GM18868 (cell line): ENCODE measurements around the gene FHIP1A.
A peak's percentile ranks its signal among the peaks of the same experiment; 100 is the strongest.

Experiments used
- ATAC-seq: cut with Tn5 transposase; IDR thresholded peaks from one replicate; pipeline ENCODE4 v1.9.1; 2021; ENCODE audit warnings: mild to moderate bottlenecking, moderate library complexity; ENCODE audit not compliant: unreplicated experiment

The FHIP1A gene

DNA sequence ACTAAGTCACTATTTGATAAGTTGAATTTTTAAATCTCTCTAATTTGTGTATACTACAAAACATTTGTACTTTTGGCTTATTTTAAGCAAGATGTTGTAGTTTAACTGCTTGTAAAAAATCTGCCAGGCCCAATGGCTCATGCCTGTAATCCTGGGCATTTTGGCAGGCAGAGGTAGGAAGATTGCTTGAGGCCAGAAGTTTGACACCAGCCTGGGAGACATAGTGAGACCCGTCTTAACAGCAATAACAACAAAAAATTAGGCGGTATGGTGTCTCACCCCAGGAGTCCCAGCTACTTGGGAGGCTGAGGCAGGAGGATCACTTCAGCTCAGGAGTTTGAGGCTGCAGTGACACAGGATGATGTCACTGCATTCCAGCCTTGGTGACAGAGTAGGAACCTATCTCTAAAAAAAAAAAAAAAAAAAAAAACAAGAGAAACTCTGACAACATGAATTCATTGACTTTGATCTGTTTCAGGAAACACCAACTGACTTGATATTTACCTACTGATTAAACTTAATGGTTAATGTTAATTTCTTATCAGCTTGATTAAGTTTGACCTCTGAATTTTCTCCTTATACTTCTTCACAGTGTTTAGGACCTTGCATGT, 8.9 kb downstream of the FHIP1A start:
- no peak for ATAC-seq

DNA sequence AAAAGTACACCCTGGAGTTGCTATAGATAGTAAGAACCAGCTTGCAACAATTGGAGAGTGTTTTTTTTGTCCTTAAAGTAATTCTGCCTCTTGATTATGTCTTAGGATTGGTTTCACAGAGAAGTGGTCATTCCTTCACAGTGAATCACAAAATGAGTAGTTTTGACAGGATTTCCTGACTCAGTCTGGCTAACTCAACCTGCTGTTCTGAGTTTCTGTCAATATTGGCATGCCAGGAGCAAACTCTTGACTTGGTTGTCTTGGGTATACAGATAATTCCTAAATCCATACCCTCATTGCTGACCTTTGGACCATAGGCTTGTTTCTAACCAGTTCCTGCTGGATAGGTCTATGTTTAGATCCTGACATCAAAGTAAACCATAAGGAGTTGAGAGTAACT, 9.4 kb downstream of the FHIP1A start:
- ATAC-seq, result no peak

DNA sequence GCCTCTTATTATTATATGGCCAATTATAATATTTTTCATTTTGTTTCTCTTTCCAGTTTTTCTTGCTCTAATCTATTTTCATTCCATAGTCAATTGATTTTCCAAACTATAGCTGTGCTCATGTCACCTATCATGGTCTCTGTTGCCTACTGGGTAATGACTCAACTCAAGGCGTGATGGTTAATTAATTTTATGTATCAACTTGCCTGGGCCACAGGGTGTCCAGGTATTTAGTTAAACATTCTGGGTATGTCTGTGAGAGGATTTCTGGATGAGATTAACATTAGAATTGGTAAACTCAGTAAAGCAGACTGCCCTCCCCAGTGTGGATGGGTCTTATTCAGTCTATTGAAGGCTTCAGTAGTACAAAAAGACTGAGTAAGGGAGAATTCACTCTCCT, 9.9 kb downstream of the FHIP1A start:
- ATAC-seq, result no peak

DNA sequence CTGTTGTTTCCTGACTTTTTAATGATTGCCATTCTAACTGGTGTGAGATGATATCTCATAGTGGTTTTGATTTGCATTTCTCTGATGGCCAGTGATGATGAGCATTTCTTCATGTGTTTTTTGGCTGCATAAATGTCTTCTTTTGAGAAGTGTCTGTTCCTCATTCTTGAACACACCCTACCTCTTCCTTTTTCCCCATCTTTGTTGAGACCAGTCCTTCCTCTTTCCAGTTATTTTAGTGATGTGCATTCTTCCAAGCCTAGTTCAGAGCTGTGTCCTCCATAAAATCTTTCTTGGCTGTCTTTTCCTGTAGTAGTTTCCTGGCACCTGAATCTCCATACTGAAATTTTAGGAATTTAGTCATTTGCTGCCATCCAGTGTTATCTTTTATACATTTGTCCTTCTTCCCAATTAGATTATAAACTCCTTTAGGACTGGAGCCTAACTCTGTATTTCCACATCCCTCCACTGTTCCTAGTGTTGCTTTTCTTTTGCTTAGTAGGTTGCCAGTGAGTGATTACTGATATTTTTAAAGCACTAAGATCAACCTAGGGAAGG, 11.4 kb downstream of the FHIP1A start:
- ATAC-seq, result no peak

DNA sequence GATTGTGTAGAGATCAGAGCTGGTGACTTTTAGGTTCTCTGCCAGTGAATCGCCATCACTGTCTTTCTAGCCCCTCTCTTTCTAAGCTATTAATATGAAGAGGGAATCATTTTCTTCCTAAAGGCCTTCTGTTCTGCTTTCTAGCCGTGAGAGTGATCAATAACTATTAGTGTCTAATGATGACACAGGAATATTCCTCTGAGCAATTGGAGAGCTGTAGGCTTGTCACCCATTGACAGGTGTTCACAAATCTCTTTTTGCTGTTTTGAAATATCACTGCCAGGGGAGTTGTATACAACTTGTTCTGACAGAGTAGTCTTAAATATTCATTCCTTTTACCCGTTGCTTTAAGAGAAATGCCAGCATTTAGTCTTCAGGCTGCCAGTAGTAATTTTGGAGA, 13.9 kb downstream of the FHIP1A start:
- ATAC-seq, result no peak

DNA sequence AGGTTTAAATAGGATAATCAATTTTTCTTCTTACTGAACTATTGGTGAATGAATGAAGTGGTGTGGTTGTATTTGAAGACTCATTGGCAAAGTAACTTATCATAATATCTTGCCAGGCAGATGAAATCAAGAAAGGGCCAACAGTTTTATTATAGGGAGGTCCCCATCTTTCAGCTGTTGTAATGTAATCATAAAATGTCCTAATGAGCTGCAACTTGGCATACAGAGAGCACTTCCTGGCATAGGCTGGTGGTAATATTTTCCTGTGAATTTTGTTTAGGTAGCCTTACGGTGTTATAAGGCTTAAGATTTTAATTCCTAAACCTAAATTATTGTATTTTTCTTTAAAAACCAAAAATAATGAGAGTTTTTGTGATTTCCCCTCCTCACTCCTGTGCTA, 17.5 kb downstream of the FHIP1A start:
- no peak for ATAC-seq

DNA sequence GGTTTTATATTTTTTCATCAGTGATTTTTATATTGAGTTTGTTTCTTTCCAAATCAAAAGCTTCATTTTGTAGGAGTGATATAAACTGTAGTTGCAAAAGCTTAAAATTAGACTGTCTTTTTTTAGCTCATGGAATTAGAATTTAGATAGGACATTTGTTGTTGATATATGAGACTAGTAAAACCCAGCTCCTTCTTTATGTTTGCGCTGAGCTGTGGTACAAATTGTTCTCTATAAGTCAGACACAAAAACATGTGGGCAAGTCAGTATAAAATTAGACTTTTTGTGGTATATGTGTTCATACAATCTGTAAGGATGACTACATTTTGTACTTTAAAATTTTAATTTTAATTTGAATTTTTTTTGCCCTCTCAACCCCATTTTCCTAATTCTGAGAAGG, 18.3 kb downstream of the FHIP1A start:
- no peak for ATAC-seq

DNA sequence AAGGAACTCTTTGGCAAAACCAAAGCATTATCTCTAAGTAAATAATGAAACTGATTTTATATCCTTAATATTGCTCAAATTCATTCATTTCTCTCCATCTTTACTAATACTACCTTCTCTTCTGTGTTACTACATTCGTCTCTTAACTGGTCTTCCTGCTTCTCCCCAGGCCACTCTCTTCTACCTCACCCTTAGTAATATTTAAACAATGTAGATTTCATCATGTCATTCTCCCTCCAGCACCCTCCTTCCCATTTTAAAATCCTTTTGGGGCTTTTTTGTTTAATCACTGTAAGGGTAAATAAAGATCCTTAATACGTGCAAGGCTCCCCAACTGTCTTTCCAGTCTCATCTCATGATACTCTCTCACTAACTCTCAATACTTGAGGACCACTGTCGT, 19.4 kb downstream of the FHIP1A start:
- ATAC-seq, result no peak

DNA sequence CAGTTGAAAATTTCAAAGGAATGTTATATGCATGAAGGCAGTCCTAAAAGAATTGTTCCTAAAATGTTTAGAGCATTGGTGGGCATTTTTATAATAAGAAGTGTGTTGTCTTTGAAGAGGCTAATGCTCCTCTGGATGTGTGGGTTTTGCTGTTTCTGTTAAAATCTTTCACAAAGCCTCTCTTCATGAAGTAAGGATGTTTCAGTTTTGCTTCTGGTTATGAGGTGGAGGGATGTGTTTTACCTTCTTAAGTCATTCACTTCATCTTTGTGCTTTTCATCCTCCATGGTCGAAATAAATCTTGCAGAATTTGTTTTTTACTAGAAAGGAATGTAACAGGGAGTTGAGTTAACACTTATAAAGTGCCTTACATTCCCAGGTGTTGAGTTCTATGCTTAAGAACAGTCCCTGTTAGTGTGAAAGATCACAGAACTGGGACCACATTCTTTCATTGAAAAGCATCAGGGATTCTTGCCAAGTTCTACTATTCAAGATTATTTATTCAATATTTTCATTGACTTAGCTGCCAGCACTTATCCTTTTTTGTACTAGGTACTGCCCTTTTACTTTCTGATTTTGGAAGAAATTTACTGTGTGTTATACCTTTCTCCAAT, 21.1 kb downstream of the FHIP1A start:
- peak; percentile 82 for ATAC-seq

DNA sequence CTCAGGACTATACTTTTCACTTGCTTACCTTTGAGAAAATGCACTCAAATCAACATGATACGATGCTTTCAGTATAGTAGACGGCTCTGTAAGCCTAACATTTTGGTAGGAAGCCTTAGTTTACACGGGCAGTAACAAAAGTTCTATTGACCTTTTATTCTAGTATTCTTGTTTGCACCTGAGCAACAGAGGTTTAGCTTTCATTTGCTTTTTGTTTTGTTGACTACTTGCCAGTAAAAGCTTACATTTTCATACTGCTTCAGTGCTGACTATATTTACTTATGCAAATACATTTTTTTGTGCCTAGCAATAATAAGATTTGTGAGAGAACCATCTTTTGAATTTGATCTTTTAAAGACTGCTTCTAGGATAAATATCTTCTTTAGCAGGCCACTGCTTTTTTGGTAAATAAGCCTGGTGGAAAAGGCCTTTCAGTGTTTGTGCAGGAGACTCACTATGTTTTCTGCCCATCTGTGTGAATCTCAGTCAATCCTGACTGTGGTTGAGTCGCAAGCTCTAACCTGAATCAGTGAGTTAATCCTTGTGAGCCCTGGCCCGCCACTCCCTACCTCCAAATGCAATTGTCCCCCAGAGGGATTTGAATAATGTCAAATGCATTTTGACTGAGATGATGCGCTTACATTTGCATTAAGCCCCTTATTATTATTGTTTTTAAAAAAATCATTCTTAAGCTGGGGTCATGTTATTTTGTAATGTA, 21.9 kb downstream of the FHIP1A start:
- ATAC-seq, result no peak

DNA sequence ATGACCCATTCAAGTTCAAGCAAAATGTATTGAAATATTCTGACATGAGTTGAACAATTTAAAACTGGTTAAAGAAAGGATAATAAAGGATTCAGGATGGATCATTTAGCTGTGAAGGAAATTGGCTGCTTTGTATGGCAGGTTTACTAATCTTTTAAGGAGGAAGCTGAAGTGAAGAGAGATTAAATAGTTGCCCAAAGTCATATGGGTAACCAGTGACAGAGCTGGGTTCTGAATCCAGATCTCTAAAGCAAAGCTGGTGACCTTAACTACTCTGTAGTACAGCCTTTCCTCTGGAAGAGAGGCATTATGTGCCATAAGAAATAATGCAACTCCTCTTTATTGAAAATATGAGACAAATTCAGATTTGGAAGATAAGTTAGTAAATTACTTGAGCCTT, 22.8 kb downstream of the FHIP1A start:
- no peak for ATAC-seq

DNA sequence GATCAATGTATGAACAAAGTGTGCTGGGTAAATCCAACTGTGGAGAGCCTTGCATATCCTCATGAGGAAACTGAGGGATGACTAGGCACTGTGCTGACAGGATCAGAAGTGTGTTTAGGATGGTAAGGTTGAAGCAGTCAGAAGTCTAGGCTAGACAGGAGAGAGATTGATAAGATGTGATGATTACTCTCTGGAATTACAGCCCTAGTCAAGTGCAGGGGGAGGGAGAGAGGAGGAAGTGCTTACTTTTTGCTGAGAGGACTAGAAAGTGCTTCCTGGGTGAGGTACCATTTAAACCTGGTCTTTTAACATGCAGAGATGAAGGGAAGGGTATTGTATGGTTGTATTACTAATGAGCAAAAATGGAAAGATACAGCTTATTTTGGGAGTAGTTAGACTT, 23.7 kb downstream of the FHIP1A start:
- ATAC-seq, result no peak

DNA sequence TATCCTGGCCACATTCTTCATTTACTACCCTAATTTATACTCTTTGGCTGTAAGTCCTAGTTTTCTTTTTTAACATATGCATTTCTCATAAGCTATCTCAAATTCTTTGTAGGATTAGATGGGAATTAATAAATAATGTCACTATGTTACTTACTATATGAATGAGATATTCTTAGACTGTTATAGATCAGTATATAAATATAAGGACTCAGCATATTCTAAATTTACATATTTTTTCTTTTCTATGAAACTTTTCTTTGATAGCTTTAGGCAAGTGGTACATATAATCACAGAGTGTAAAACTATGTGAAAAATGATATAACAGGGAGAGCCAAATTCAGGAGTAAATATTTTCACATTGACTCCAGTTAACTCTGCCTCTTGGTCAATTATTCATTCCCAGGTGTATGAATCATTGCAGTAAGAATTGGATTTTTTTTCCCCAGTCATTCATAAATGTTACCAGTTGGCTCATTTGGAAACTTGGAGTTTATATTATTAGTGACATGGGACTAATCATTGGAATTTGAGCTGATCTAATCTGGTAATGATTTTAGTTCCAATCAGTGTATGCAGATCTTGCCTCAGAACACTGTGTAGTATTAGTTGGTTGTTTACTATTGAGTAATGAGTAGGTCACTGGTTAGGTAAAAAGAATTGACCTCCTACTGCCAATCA, 25.3 kb downstream of the FHIP1A start:
- ATAC-seq, result no peak

DNA sequence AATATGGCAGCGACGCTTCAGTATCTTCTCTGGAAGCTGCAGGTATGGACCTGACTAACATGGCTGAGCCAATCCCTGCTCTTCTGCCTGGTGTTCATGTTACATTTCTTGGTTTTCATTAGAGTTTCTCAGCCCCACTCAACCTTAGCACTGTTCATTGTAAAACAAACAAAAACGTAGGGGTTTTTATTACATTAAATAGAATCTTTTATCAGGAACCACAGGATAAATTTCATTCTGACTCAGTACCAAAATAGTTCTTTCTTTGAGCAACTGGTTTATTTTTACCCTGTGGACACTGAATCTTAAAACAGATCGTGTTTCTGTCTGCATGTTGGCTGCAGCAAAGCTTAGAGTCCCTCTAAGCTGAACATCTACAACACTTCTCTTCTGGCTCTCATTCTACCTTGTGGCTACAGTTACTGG, 27.1 kb downstream of the FHIP1A start:
- no peak for ATAC-seq

DNA sequence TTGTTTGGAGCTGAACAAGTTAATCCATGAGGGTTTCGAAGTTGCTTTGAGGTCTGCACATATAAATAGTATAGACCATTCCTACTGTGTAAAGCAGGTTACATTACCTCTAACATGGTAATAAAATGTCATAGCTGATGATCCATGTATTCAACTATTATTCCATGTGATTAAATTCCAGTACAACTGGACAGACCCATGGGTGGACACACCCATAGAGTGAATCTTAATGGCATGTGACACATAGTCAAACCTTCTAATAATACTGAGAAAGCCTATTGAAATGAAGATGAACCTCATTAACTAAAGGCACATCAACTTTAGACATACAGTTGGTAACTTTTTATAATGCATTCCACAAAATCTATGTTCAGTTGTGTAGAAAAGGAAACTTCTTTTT, 28.5 kb downstream of the FHIP1A start:
- ATAC-seq, result no peak

DNA sequence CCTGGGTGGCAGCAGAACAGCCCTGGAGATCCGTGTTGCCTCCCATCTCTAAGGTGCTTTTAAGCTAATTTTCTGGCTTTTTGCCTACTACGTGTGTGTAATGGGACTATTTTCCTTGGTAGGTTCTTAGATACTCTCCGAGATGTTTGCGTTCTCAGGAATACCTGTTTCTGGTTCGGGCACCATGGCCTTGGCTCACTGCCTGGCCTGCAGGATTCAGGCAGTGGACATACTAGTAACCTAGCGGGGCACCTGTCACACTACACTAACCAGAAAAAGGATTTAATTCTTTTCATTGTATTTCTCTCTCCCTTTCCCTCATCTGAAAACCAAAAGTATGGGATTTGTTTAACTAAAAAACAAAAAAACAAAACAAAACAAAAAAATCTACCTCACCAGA, 29.2 kb downstream of the FHIP1A start:
- ATAC-seq, result no peak

DNA sequence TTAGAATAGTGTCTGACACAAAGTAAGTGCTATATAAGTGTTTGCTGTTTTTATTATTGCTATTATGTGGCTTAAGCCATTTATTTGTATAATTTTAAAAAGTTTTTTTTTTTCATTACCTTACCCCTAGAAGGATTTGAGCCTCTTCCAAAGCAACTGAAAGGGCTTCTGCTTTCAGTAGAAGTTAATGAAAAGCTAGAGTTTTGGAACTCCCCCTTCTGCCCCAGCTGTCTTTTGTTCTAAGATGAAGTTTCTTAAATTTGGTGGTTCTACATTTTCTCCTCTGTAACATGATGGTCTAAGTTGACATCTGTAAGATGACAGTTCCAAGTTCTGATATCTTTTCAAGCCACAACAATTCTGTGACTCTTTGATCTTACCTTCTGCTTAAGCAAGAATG, 30.3 kb downstream of the FHIP1A start:
- ATAC-seq, result no peak

DNA sequence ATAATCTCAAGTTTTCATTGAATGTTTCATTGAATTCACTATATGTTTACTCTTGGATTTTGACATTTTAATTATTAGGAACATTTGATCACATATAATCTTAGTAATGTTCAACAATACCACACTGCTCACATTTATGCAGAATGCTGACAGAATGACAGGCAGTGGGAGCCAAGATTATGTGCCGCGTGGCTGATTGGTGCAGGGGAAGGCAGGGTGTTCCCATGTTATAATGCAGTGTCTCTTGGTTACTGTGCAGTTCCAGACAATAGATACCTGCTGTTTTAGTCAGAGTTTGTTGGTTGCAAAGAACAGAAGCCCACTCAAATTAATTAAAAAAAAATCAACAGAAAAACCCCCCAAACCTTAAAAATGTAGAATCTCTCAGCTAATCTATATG, 33.0 kb downstream of the FHIP1A start:
- no peak for ATAC-seq

DNA sequence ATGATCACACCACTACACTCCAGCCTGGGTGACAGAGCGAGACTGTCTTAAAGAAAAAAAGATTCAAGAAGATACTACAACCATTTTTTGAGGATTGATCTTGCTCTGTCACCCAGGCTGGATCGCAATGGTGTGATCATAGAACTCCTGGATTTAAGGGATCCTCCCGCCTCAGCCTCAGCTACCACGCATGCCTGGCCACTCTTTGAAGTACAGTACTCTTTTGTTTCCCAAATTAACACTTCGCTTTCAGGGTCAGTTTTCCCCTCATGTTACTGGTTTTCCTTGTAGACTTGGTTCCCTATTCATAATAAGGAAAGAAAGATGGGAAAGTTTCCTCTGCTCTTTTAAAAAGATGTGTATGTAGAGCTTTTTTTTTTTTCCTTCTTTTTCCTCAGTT, 34.3 kb downstream of the FHIP1A start:
- no peak for ATAC-seq

DNA sequence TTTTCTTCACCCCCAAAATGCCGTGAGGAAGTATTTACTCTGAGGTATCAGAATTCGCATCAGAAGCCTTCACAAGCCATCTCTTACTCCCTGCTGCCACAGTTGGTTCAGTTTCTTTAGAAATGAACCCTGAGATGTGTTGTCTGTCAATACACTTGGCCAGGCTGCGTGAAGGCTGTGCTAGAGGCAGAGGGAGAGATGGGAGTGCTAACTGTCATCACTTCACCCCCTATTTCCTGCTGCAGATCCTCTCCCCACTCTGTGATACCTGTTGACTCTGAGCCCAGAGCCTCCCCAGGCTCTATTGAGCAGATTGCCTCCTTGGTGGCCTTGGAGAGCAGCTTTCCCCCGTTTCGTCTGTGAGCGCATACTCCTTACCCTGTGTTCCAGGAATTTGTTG, 34.8 kb downstream of the FHIP1A start:
- ATAC-seq, result no peak

DNA sequence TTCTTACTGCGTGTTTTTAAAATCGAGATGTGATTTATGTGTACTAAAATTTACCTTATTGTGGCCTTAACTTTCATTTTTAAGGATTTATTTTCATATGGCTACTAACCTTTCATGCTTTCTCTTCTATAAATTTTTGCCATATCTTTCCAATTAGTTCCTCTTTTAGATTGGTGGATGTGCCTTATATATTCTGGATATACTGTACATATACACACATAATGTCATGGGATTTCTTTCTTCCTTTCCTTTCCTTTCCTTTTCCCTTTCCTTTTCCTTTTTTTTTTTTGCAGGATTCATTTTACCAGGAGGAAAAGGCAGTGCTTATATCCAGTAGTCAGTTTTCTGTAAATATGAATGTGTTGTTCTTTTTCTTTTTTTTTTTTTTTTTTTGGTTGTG, 37.2 kb downstream of the FHIP1A start:
- no peak for ATAC-seq

DNA sequence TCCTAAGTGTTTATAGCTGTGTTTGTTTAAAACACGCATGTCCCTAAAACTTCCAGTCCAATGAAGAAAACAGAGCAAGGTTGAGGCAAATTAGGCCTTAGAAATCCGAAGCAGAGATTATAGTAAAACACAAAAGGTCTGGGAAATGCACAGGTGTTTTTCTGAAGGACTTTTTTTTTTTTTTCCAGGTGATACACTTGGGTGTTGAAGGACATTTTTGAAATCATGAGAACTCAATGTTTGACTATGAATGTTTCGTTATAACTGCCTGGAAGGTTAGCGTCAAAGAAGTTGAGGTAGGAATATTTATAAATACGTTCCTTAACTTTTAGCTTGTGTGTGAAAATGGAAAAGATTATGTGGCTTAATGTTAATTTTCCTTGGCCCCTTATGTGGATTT, 45.5 kb downstream of the FHIP1A start:
- no peak for ATAC-seq
